H1 (cell line): Measurements from ENCODE around the gene GLIPR1. TPM values are rescaled to one million over a fixed set of nuclear protein-coding genes. Genes with fewer than 3 reads are reported as not detected.

Experiments used
- BCL11A ChIP-seq, 2 experiments: IDR thresholded peaks; one replicate each; pipeline ENCODE4 v1.6.1; 2011; ENCODE audit warnings: low read depth in 2 of 2, low read length in 2 of 2, mild to moderate bottlenecking in 2 of 2
- EGR1 ChIP-seq: IDR thresholded peaks from 2 replicates; pipeline ENCODE4 v1.6.1; 2011; ENCODE audit warnings: low read depth, low read length, borderline replicate concordance
- KDM1A ChIP-seq: fragments of 200-600, 300-600 bp; sonication (generic); IDR thresholded peaks from 2 replicates; pipeline ENCODE4 v1.7.1; 2016; ENCODE audit warnings: mild to moderate bottlenecking, low read length, borderline replicate concordance
- MAFK ChIP-seq: IDR thresholded peaks from 2 replicates; pipeline ENCODE4 v1.6.1; 2012; ENCODE audit warnings: low read depth, mild to moderate bottlenecking, improper control_type of control experiment, low read length
- SAP30 ChIP-seq: fragments of 300-600 bp; sonication (generic); IDR thresholded peaks from 2 replicates; pipeline ENCODE4 v1.7.1; 2012; ENCODE audit warnings: low read length, moderate library complexity, mild to moderate bottlenecking, inconsistent platforms; ENCODE audit not compliant: insufficient read depth, insufficient replicate concordance
- TAF7 ChIP-seq: optimal IDR thresholded peaks from 2 replicates; pipeline ENCODE3; 2011; ENCODE audit warnings: low read depth, mild to moderate bottlenecking, inconsistent platforms, low read length, moderate library complexity, borderline replicate concordance
- YY1 ChIP-seq: IDR thresholded peaks from 2 replicates; pipeline ENCODE4 v1.6.1; 2011; ENCODE audit warnings: low read depth, mild to moderate bottlenecking, low read length
- polyA plus RNA-seq, 7 experiments: library from polyadenylated mRNA; depleted of rRNA in 3 of 7; stranded (reverse) in 5 of 7; unstranded in 2 of 7; fragments of >200 nt in 5 of 7; fragments of 200-250 nt in 2 of 7; gene quantifications; 1 replicate in 5 of 7; 2 replicates in 1 of 7; 4 replicates in 1 of 7; pipeline versions ENCODE4 v1.2.1 to v1.2.3, GENCODE V29; 2011 to 2013; ENCODE audit warnings: missing spikeins in 2 of 7, mixed read lengths in 2 of 7
- total RNA-seq: library from RNA; stranded (reverse); fragmentation: NEBNext Ultra II Directional; extraction: Animal tissue kit (Norgen Biotek cat#: 25700); gene quantifications from 2 replicates; pipeline ENCODE4 v1.2.1, GENCODE V29; 2021
- TF ChIP-seq, protein P1 (sequence below): IDR thresholded peaks from 2 replicates; pipeline ENCODE4 v1.6.1; 2012; ENCODE audit warnings: low read length, inconsistent platforms
- TF ChIP-seq, protein P2 (sequence below), 3 experiments: IDR thresholded peaks; 1 replicate in 2 of 3; 2 replicates in 1 of 3; pipeline versions ENCODE4 v1.5.1 to v1.6.1; 2011; ENCODE audit warnings: low read length in 3 of 3, mild to moderate bottlenecking in 3 of 3, inconsistent platforms in 2 of 3, low read depth in 1 of 3, moderate library complexity in 1 of 3; ENCODE audit not compliant: insufficient read depth in 1 of 3; ENCODE audit errors: control extremely low read depth in 1 of 3

Gene GLIPR1
- total and polyA plus RNA-seq, 2 of the 8 experiments (the other 6 are each of a cell fraction or from before 2014, with no cell fraction given) = 0.23 to 1.5 TPM

DNA sequence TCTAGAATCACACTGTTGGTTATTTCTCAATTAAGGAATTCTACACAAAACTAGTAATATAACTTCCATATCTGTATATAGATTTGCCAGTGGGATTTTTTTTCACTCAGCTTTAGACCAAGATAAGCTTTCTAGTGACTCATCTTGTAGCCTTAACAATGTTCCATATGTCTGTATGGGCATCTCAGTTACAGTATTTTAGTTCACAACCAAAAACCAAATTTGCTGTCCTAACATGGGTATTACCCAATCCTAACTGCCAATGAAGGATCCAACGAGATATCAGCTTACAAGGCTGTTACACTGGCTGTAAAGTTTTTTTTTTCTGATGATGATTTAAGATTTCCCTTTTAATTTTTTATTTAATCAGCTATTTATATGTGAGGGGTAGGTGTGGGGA lies 62.4 kb downstream of the GLIPR1 start (continued):
- TF ChIP-seq, protein P1, sequence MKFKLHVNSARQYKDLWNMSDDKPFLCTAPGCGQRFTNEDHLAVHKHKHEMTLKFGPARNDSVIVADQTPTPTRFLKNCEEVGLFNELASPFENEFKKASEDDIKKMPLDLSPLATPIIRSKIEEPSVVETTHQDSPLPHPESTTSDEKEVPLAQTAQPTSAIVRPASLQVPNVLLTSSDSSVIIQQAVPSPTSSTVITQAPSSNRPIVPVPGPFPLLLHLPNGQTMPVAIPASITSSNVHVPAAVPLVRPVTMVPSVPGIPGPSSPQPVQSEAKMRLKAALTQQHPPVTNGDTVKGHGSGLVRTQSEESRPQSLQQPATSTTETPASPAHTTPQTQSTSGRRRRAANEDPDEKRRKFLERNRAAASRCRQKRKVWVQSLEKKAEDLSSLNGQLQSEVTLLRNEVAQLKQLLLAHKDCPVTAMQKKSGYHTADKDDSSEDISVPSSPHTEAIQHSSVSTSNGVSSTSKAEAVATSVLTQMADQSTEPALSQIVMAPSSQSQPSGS = no peak
- TF ChIP-seq SAP30 (no peak), KDM1A (no peak), MAFK (no peak), TAF7 (no peak), EGR1 (no peak), BCL11A (IDR thresholded peaks at IDR 0.05; ENCODE audit: low read depth in 2 of 2, low read length in 2 of 2) (no peak), YY1 (no peak)
- TF ChIP-seq, protein P2, sequence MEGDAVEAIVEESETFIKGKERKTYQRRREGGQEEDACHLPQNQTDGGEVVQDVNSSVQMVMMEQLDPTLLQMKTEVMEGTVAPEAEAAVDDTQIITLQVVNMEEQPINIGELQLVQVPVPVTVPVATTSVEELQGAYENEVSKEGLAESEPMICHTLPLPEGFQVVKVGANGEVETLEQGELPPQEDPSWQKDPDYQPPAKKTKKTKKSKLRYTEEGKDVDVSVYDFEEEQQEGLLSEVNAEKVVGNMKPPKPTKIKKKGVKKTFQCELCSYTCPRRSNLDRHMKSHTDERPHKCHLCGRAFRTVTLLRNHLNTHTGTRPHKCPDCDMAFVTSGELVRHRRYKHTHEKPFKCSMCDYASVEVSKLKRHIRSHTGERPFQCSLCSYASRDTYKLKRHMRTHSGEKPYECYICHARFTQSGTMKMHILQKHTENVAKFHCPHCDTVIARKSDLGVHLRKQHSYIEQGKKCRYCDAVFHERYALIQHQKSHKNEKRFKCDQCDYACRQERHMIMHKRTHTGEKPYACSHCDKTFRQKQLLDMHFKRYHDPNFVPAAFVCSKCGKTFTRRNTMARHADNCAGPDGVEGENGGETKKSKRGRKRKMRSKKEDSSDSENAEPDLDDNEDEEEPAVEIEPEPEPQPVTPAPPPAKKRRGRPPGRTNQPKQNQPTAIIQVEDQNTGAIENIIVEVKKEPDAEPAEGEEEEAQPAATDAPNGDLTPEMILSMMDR (IDR thresholded peaks at IDR 0.05; ENCODE audit: control extremely low read depth in 1 of 3, insufficient read depth in 1 of 3, low read depth in 1 of 3, low read length in 3 of 3) = no peak
